K562 (cell line): ENCODE results near the gene BNIPL. TPM values are rescaled to one million over a fixed set of nuclear protein-coding genes. Genes with fewer than 3 reads are reported as not detected.

Experiments
- ATAC-seq: fragments of 200-7000 bp; cut with Tn5 transposase; 3 replicates; pipeline ENCODE4 v1.9.1; 2020; ENCODE audit warnings: moderate library complexity
- BruUV-seq: library from RNA; stranded (reverse); fragments of 400-500 nt; replicated peaks from 2 replicates; lab custom pipeline; 2021; lab: Mats Ljungman, UMichigan
- CTCF ChIA-PET: fragments of 300-600 bp; formaldehyde crosslinking; extraction: SDS; loops from one replicate; lab custom pipeline; 2021; ENCODE audit warnings: low intra/inter-chr PET ratio; lab: Yijun Ruan, JAX
- POLR2A ChIA-PET: fragments of 300-600, 350-650 bp; sonication (Branson Sonifier 250); formaldehyde crosslinking; extraction: SDS; loops from one replicate; lab custom pipeline; 2021; ENCODE audit warnings: antibody characterized with exemption, inconsistent platforms; lab: Yijun Ruan, JAX
- DNase-seq, 4 experiments: peaks; one replicate each; pipeline versions ENCODE4 v3.0.0 to v3.0.0-alpha.2; 2011 to 2018; ENCODE audit warnings: low spot score in 3 of 4, mixed read lengths in 3 of 4; ENCODE audit errors: extremely low read depth in 1 of 4
- FAIRE-seq: peaks from 2 replicates; lab custom pipeline; 2011; peaks lifted over from hg19 to GRCh38; lab: Jason Lieb, UNC
- H2AFZ ChIP-seq: 2 replicates; pipeline ENCODE4 v1.6.0; 2011; ENCODE audit warnings: low read depth, low read length, control low read depth, inconsistent platforms
- H3K27ac ChIP-seq: fragments of 200-600 bp; 3 replicates; pipeline ENCODE4 v1.8.0; 2011; ENCODE audit warnings: low read depth, mild to moderate bottlenecking, control low read depth, inconsistent platforms, low read length, moderate library complexity, mixed read lengths; ENCODE audit errors: extremely low read depth
- H3K27me3 ChIP-seq, 2 experiments: fragments of 300-600 bp in 1 of 2; 2 replicates in 1 of 2; 3 replicates in 1 of 2; pipeline versions ENCODE4 v1.6.0 to v1.8.0; 2011; ENCODE audit warnings: inconsistent platforms in 2 of 2, low read length in 2 of 2, mild to moderate bottlenecking in 1 of 2, mixed read lengths in 1 of 2, moderate library complexity in 1 of 2; ENCODE audit not compliant: control insufficient read depth in 2 of 2, insufficient read depth in 2 of 2
- H3K36me3 ChIP-seq: fragments of 300-600 bp; 3 replicates; pipeline ENCODE4 v1.8.0; 2011; ENCODE audit warnings: mild to moderate bottlenecking, low read length, inconsistent platforms; ENCODE audit not compliant: control insufficient read depth, insufficient read depth
- H3K4me1 ChIP-seq, 2 experiments: fragments of 200-600 bp in 1 of 2; replicated peaks in 1 of 2; 2 replicates in 1 of 2; 3 replicates in 1 of 2; pipeline versions ENCODE4 v1.5.1 to v1.8.0; 2011; ENCODE audit warnings: inconsistent platforms in 2 of 2, low read length in 2 of 2, mild to moderate bottlenecking in 1 of 2, mixed read lengths in 1 of 2, moderate library complexity in 1 of 2; ENCODE audit not compliant: control insufficient read depth in 2 of 2, insufficient read depth in 2 of 2
- H3K4me2 ChIP-seq: 2 replicates; pipeline ENCODE4 v1.6.1; 2011; ENCODE audit warnings: low read length, control low read depth, inconsistent platforms, mixed read lengths; ENCODE audit not compliant: insufficient read depth
- H3K4me3 ChIP-seq: fragments of 200-600 bp; sonication (generic), shearing (Covaris generic); 2 replicates; pipeline ENCODE4 v1.5.1; 2016; ENCODE audit warnings: control low read depth, inconsistent platforms
- H3K79me2 ChIP-seq: fragments of 200-600 bp; 3 replicates; pipeline ENCODE4 v1.8.0; 2011; ENCODE audit warnings: low read length, inconsistent platforms; ENCODE audit not compliant: control insufficient read depth, insufficient read depth
- H3K9ac ChIP-seq, 2 experiments: 2 replicates each; pipeline versions ENCODE4 v1.6.0 to v1.6.1; 2011; ENCODE audit warnings: low read depth in 2 of 2, low read length in 2 of 2, control low read depth in 1 of 2, inconsistent platforms in 1 of 2, mild to moderate bottlenecking in 1 of 2, mixed read lengths in 1 of 2; ENCODE audit not compliant: insufficient read depth in 1 of 2
- H3K9me1 ChIP-seq: one replicate; pipeline ENCODE4 v1.6.0; 2011; ENCODE audit warnings: inconsistent platforms, mild to moderate bottlenecking, low read length, moderate library complexity; ENCODE audit not compliant: control insufficient read depth, insufficient read depth
- H3K9me3 ChIP-seq: replicated peaks from 2 replicates; pipeline ENCODE4 v1.5.1; 2011; ENCODE audit warnings: low read depth, low read length, inconsistent platforms; ENCODE audit not compliant: control insufficient read depth, insufficient read depth
- H4K20me1 ChIP-seq: replicated peaks from 2 replicates; pipeline ENCODE4 v1.6.1; 2011; ENCODE audit warnings: low read length, inconsistent platforms, mixed read lengths; ENCODE audit not compliant: control insufficient read depth, insufficient read depth
- ATF7 ChIP-seq: fragments of 450-650 bp; IDR thresholded peaks from 2 replicates; pipeline ENCODE4 v1.7.1; 2014; ENCODE audit warnings: mild to moderate bottlenecking, moderate library complexity
- FOXJ2 ChIP-seq: fragments of 200-800 bp; sonication (Bioruptor generic); IDR thresholded peaks from 2 replicates; pipeline ENCODE4 v1.6.1; 2016; ENCODE audit warnings: missing genetic modification characterization, missing compliant biosample characterization
- GTF2E2 ChIP-seq: fragments of 200-800 bp; sonication (Bioruptor generic); IDR thresholded peaks from 2 replicates; pipeline ENCODE4 v1.6.1; 2016; ENCODE audit warnings: missing genetic modification characterization, missing compliant biosample characterization
- GTF2F1 ChIP-seq: IDR thresholded peaks from 2 replicates; pipeline ENCODE4 v1.6.1; 2011; ENCODE audit warnings: low read depth, low read length, improper control_type of control experiment
- NR2F6 ChIP-seq: fragments of 450-650 bp; formaldehyde crosslinking; IDR thresholded peaks from 2 replicates; pipeline ENCODE4 v1.4.0; 2020; ENCODE audit warnings: mild to moderate bottlenecking
- POLR3A ChIP-seq: IDR thresholded peaks from 2 replicates; pipeline ENCODE4 v1.6.1; 2011; ENCODE audit warnings: borderline replicate concordance, mild to moderate bottlenecking, moderate library complexity; ENCODE audit not compliant: insufficient read length, insufficient read depth; ENCODE audit errors: extremely low read depth
- PRMT5 ChIP-seq: sonication (generic); formaldehyde crosslinking; IDR thresholded peaks from 2 replicates; pipeline ENCODE4 v1.5.0; 2020; ENCODE audit warnings: missing genetic modification reagents
- PTBP1 ChIP-seq: fragments of 200-400 bp; formaldehyde crosslinking; IDR thresholded peaks from 2 replicates; pipeline ENCODE4 v1.6.1; 2017; ENCODE audit warnings: low read depth, low read length
- SP1 ChIP-seq: sonication (generic); formaldehyde crosslinking; IDR thresholded peaks from 2 replicates; pipeline ENCODE4 v1.8.1; 2022; ENCODE audit warnings: mild to moderate bottlenecking, missing genetic modification reagents
- SRF ChIP-seq, 2 experiments: fragments of 250-450, 450-650 bp in 1 of 2; sonication (Bioruptor Pico) in 1 of 2; sonication (generic) in 1 of 2; formaldehyde crosslinking; IDR thresholded peaks; 2 replicates each; pipeline versions ENCODE4 v1.5.0 to v1.5.1; 2020 to 2022; ENCODE audit warnings: mild to moderate bottlenecking in 1 of 2, missing genetic modification reagents in 1 of 2
- WGBS: fragments of 100-300 bp; shearing (Covaris generic); methylation state at CpG from one replicate; pipeline ENCODE4 v1.1.6; 2016; ENCODE audit warnings: low coverage, mixed read lengths; ENCODE audit not compliant: insufficient coverage; ENCODE audit errors: missing lambda C conversion rate; 5-methylcytosine and 5-hydroxymethylcytosine counted together
- in situ Hi-C: fragments of 300-500 bp; cut with MboI; formaldehyde crosslinking; loops from 4 replicates; pipeline ENCODE4 v1.15.0; 2018; ENCODE audit warnings: inconsistent platforms, mixed read lengths
- intact Hi-C: fragments of 100-400 bp; cut with micrococcal nuclease; formaldehyde crosslinking; loops from 2 replicates; pipeline ENCODE4 v1.14.2; 2022
- polyA plus RNA-seq, 8 experiments: library from polyadenylated mRNA; depleted of rRNA in 4 of 8; stranded (reverse) in 5 of 8; unstranded in 3 of 8; fragments of >200 nt; fragmentation: Nextera tagmentation in 2 of 8; fragmentation: Illumina TruSeq in 1 of 8; extraction: Ambion mirVana in 2 of 8; extraction: Trizol in 1 of 8; gene quantifications; 2 replicates each; pipeline versions ENCODE4 v1.2.1 to v1.2.3, GENCODE V29; 2011 to 2014; ENCODE audit warnings: inconsistent platforms in 1 of 8, missing spikeins in 1 of 8
- total RNA-seq, 7 experiments: library from RNA; depleted of rRNA in 6 of 7; stranded (reverse); fragments of >200 nt in 6 of 7; fragmentation: Illumina TruSeq in 2 of 7; extraction: Trizol in 2 of 7; gene quantifications; 2 replicates each; pipeline versions ENCODE4 v1.2.1 to v1.2.3, GENCODE V29; 2011 to 2021; ENCODE audit warnings: low replicate concordance in 1 of 7
- TF ChIP-seq, protein P1 (sequence below), 2 experiments: IDR thresholded peaks in 1 of 2; conservative IDR thresholded peaks in 1 of 2; 2 replicates each; pipeline ENCODE4 v1.6.1; 2016; ENCODE audit warnings: low read depth in 2 of 2, mild to moderate bottlenecking in 1 of 2, missing compliant biosample characterization in 1 of 2, missing genetic modification characterization in 1 of 2, moderate library complexity in 1 of 2
- TF ChIP-seq, protein P2 (sequence below): fragments of 200-800 bp; sonication (Bioruptor generic); IDR thresholded peaks from 2 replicates; pipeline ENCODE4 v1.6.1; 2017; ENCODE audit warnings: missing genetic modification characterization, missing compliant biosample characterization
- TF ChIP-seq, protein P3 (sequence below): sonication (generic); formaldehyde crosslinking; IDR thresholded peaks from 2 replicates; pipeline ENCODE4 v1.8.0; 2023; ENCODE audit warnings: mild to moderate bottlenecking, missing genetic modification reagents

Gene BNIPL
- total and polyA plus RNA-seq, 9 of the 15 experiments (the other 6 are each of a cell fraction or from before 2014, with no cell fraction given): 0.08 to 1.4 (median 0.68) TPM

DNA sequence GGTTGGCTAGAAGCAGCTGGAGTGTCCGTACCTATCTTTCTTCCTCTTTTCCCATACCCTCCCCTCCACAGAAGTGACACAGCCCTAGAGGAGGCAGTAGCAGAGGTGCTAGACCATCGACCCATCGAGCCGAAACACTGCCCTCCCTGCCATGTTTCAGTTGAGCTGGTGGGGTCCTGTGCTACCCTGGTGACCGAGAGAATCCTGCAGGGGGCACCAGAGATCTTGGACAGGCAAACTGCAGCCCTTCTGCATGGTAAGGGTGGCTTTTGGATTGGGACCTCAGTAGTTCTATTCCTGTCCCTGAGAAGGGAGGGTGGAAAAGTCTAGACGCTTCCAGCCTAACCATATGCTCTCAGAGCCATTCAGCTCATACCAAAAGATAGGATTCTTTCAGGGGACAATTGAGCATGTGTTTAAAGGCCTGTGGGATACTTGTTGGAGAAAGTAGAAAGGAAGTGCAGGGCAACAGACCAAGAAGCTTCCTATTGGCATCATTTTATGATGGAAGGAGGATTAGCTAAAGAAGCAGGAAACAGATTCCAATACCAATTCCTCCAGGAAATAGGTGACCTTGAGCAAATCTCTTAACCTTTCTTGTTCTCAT is 11.7 kb upstream of the BNIPL start:
- FAIRE-seq: peak; percentile 94
- TF ChIP-seq, protein P1, sequence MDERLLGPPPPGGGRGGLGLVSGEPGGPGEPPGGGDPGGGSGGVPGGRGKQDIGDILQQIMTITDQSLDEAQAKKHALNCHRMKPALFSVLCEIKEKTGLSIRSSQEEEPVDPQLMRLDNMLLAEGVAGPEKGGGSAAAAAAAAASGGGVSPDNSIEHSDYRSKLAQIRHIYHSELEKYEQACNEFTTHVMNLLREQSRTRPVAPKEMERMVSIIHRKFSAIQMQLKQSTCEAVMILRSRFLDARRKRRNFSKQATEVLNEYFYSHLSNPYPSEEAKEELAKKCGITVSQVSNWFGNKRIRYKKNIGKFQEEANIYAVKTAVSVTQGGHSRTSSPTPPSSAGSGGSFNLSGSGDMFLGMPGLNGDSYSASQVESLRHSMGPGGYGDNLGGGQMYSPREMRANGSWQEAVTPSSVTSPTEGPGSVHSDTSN (CRISPR knock-in tag; IDR thresholded peaks at IDR 0.05; ENCODE audit: low read depth): no peak
- TF ChIP-seq, protein P1 (tag; conservative IDR thresholded peaks at IDR 0.05; ENCODE audit: low read depth): no peak
- TF ChIP-seq GTF2E2 (tag): no peak
- TF ChIP-seq GTF2F1: no peak
- peak; percentile 44; the same call in 1 of the 2 replicates for TF ChIP-seq SP1 (CRISPR knock-in tag)
- TF ChIP-seq, protein P2, sequence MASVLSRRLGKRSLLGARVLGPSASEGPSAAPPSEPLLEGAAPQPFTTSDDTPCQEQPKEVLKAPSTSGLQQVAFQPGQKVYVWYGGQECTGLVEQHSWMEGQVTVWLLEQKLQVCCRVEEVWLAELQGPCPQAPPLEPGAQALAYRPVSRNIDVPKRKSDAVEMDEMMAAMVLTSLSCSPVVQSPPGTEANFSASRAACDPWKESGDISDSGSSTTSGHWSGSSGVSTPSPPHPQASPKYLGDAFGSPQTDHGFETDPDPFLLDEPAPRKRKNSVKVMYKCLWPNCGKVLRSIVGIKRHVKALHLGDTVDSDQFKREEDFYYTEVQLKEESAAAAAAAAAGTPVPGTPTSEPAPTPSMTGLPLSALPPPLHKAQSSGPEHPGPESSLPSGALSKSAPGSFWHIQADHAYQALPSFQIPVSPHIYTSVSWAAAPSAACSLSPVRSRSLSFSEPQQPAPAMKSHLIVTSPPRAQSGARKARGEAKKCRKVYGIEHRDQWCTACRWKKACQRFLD (CRISPR knock-in tag): no peak
- no peak for TF ChIP-seq POLR3A
- TF ChIP-seq PTBP1: no peak
- TF ChIP-seq, protein P3, sequence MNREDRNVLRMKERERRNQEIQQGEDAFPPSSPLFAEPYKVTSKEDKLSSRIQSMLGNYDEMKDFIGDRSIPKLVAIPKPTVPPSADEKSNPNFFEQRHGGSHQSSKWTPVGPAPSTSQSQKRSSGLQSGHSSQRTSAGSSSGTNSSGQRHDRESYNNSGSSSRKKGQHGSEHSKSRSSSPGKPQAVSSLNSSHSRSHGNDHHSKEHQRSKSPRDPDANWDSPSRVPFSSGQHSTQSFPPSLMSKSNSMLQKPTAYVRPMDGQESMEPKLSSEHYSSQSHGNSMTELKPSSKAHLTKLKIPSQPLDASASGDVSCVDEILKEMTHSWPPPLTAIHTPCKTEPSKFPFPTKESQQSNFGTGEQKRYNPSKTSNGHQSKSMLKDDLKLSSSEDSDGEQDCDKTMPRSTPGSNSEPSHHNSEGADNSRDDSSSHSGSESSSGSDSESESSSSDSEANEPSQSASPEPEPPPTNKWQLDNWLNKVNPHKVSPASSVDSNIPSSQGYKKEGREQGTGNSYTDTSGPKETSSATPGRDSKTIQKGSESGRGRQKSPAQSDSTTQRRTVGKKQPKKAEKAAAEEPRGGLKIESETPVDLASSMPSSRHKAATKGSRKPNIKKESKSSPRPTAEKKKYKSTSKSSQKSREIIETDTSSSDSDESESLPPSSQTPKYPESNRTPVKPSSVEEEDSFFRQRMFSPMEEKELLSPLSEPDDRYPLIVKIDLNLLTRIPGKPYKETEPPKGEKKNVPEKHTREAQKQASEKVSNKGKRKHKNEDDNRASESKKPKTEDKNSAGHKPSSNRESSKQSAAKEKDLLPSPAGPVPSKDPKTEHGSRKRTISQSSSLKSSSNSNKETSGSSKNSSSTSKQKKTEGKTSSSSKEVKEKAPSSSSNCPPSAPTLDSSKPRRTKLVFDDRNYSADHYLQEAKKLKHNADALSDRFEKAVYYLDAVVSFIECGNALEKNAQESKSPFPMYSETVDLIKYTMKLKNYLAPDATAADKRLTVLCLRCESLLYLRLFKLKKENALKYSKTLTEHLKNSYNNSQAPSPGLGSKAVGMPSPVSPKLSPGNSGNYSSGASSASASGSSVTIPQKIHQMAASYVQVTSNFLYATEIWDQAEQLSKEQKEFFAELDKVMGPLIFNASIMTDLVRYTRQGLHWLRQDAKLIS: no peak
- peak; percentile 12; the same call in 1 of the 2 replicates for TF ChIP-seq ATF7
- TF ChIP-seq PRMT5 (CRISPR knock-in tag): no peak
- TF ChIP-seq FOXJ2 (tag): no peak
- peak in 1 of 2 experiments; percentile 86; a peak in 1 of 4 replicates for TF ChIP-seq SRF (CRISPR knock-in tag; IDR thresholded peaks at IDR 0.05)
- no peak for TF ChIP-seq NR2F6 (CRISPR knock-in tag)

More for the DNA sequence above, 11.7 kb upstream of the BNIPL start:
- H3K27ac ChIP-seq: no peak overlapping the region; the same call in 2 of the 3 replicates
- H3K9ac ChIP-seq: no peak overlapping the region
- H3K4me2 ChIP-seq: no peak overlapping the region; the same call in 1 of the 2 replicates
- ATAC-seq: peak; percentile 99
- H2AFZ ChIP-seq: peak overlapping the region; percentile 54; the same call in 1 of the 2 replicates
- H3K79me2 ChIP-seq: no peaks in the 10 kb centered on the region
- H3K27me3 ChIP-seq: no peaks in the 10 kb centered on the region
- no peaks in the 10 kb centered on the region; a peak in 2 of 5 replicates for H3K4me1 ChIP-seq
- in situ Hi-C loops (no loop called here), intact Hi-C loops (loop anchor here (1.0 to 5.0 kb wide), 3 partner anchors 33 to 132 kb away; partner anchors contain the start of genes CDC42SE1, GABPB2 and TNFAIP8L2)
- peak; percentile 55 to 88 (median 74) for DNase-seq
- WGBS: 14% methylated on average over 6 of the region's 6 CpGs
- H4K20me1 ChIP-seq: no peaks in the 10 kb centered on the region
- no TSS peak for BruUV-seq
- H3K36me3 ChIP-seq: peaks cover 44% of the 10 kb centered on the region
- POLR2A ChIA-PET: interaction anchor here (0.6 to 2.4 kb wide), 11 partner anchors 10 to 817 kb away, joined by 3 to 8 read pairs (median 3); partner anchors contain the start of gene MRPL9
- H3K9me1 ChIP-seq: no peaks in the 10 kb centered on the region
- CTCF ChIA-PET: interaction anchor here (1.0 to 3.4 kb wide), 2 partner anchors 36 to 130 kb away, joined by 3 to 23 read pairs; partner anchors contain the start of genes MLLT11 and TNFAIP8L2
- H3K9me3 ChIP-seq: no peaks in the 10 kb centered on the region
- no peak overlapping the region for H3K4me3 ChIP-seq
